HG03135 (cell line): ENCODE results near the gene TNFRSF21.

Experiments
- ATAC-seq: cut with Tn5 transposase; IDR thresholded peaks from one replicate; pipeline ENCODE4 v1.9.1; 2021; ENCODE audit warnings: mild to moderate bottlenecking, moderate library complexity; ENCODE audit not compliant: unreplicated experiment

The TNFRSF21 gene

GRCh38 chr6:47181681-47182080 is 128.0 kb downstream of the TNFRSF21 start:
- no peak for ATAC-seq
